T47D (cell line): ENCODE measurements around the gene ABI3BP.
A peak's percentile ranks its signal among the peaks of the same experiment; 100 is the strongest.

ENCODE experiments used
- DNase-seq, 2 experiments: peaks; one replicate each; pipeline versions ENCODE4 v3.0.0 to v3.0.0-alpha.2; 2011 to 2012; ENCODE audit warnings: low read depth in 1 of 2, low spot score in 1 of 2
- JUND ChIP-seq: IDR thresholded peaks from 2 replicates; pipeline ENCODE4 v1.6.1; 2012; ENCODE audit warnings: low read depth
- in situ Hi-C: cut with HindIII; loops from 2 replicates; pipeline ENCODE4 v1.10.0; 2016; ENCODE audit warnings: low sequenced_read_pairs, low pct_unique_long_range_greater_than_20kb

Gene ABI3BP

GRCh38 chr3:100888881-100889280, 104.3 kb downstream of the ABI3BP start:
- no peak; the same call in 1 of the 2 replicates for TF ChIP-seq JUND
- in situ Hi-C loops: no loop called here
- peak in 1 of 2 experiments; percentile 35 for DNase-seq

DNA sequence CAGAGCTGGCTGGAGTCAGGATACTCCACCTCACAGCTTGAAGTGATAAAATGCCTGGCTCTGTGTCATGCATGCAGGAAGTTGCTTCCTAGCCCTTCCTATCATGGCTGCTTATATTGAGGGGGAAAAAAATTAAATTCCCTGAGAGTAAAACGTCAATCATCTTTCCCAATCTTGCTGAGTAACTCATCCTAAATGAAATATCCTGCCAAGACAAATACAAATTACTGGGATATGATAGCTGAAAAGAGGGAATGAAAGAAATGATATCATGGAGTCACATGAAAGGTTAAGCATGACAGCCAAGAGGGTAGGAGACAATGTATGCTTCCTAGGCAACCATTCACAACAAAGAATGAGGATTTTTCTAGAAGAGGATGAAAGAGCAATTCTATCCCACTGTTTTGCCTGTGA, 110.6 kb downstream of the ABI3BP start:
- no peak for TF ChIP-seq JUND
- DNase-seq: no peak
- in situ Hi-C loops: no loop called here

DNA sequence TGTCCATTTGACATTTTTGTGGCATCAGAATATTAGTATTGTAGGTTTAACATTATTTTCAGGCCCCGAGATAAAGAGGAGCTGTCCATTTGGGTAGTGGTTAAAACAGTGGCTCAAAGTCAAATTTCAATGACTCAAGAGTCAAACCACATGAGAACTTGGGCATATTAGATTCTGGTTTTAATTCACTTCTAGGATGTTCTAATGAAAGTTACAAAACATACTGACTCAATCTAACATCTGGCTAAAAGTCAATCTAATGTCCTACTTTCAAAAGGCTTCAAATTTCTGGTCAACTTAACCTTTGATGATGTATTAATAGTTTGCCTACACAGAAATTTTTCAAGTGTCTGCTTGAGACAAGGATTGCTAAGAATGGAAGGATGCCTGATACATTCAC, 112.4 kb downstream of the ABI3BP start:
- TF ChIP-seq JUND: no peak
- DNase-seq: no peak
- in situ Hi-C loops: no loop called here

DNA sequence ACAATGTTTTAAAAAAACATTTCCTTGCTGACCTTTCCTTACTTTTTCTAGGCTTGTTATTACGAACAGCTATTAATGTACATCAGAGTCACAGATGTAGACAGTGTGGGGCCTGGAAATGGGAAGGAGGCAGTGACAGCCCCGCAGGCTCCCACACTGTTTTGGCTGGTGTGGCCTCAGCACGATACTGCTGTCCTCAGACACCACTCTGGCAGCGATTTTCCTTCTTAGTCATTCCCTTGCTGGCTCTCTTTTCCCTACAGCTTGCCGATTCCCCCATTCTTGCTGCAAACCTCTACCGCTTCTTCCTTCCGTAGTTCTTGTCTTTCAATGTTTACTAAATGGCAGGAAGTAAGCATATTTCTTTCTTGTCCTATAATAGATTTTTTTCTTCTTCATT, 113.1 kb downstream of the ABI3BP start:
- DNase-seq: no peak
- in situ Hi-C loops: no loop called here
- TF ChIP-seq JUND: no peak

DNA sequence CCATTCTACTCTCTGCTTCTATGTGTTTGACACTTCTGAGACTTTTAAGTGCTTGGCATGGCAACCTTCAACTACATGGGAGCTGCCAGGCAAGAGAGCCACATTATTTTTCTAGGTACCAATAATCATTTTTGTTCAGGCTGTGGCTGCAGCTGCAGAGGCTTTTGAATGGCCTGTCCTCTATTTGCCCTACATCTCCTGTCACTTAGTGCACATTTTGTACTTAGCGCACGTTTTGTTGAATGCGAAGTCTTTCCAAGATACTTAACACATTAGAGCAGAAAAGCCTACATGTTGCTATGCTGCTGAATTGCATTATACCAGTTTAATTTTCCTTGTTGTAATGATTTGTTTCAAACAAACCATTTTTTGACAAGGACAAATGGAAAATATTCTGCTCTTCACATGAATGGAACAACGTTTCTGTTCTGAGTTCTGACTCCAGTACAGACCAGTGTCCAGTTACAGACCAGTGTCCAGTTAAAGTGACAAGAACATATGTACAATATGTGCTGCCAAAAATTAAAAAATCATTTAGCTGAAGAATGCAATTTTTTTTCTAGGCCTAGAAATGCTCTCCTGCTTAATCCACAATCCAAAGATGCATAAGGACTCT, 113.9 kb downstream of the ABI3BP start:
- no peak for DNase-seq
- in situ Hi-C loops: no loop called here
- no peak for TF ChIP-seq JUND

- TF ChIP-seq JUND: no peak
- DNase-seq: no peak
- in situ Hi-C loops: no loop called here
These were observed 115.9 kb downstream of the ABI3BP start for GRCh38 chr3:100877286-100877685.

DNA sequence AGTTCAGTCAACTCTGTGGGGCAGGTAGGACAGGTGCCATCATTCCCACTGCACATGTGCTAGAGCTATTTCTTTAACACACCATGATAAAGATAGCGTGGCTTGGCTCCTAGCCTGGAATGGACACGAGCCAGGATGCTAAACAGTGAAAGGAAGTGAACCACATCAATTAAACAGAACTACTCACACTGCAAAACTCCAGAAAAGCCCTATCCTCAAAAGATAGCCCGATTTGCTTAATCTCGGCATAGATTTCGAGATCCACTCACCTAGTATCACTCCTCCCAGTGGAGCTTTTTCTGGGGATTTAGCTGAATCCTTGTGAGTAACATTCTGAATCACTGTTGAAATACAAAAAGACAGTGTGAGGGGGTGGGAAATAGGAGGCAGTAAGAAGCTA, 118.0 kb downstream of the ABI3BP start:
- DNase-seq: peak in 1 of 2 experiments; percentile 83
- TF ChIP-seq JUND: no peak
- in situ Hi-C loops: no loop called here

GRCh38 chr3:100873611-100874010, 119.6 kb downstream of the ABI3BP start:
- TF ChIP-seq JUND: no peak
- DNase-seq: peak in 1 of 2 experiments; percentile 61
- in situ Hi-C loops: no loop called here

- in situ Hi-C loops: no loop called here
- DNase-seq: no peak
- TF ChIP-seq JUND: no peak
These were observed 121.9 kb downstream of the ABI3BP start for GRCh38 chr3:100871306-100871705.

- in situ Hi-C loops: no loop called here
- peak in 1 of 2 experiments; percentile 76 for DNase-seq
- TF ChIP-seq JUND: peak; percentile 70; the same call in 1 of the 2 replicates
These were observed 123.4 kb downstream of the ABI3BP start for GRCh38 chr3:100869787-100870186.

- no peak for TF ChIP-seq JUND
- in situ Hi-C loops: no loop called here
- no peak for DNase-seq
These were observed 124.3 kb downstream of the ABI3BP start for GRCh38 chr3:100868894-100869293.

GRCh38 chr3:100868096-100868495, 125.1 kb downstream of the ABI3BP start:
- TF ChIP-seq JUND: no peak
- in situ Hi-C loops: no loop called here
- no peak for DNase-seq

DNA sequence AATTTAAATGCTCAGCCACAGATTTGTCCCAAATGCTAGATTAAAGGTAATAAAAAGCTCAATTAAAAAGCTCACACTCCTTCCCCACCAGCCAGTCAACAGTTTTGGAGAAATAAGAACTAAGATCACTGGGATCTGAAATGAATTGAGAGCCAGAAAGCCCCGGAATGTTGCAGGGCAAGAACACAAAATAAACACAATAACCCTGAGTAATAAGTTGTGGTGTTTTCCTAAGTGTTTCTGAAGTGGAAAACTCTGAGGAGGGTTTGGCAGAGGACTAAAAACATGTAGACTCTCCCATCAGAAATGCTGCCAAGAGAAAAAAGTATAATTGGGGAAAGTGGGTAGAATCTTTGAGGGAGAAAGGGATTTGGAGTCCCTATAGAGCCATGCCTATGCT, 127.8 kb downstream of the ABI3BP start:
- TF ChIP-seq JUND: peak; percentile 51
- in situ Hi-C loops: no loop called here
- DNase-seq: peak; percentile 29 to 93

GRCh38 chr3:100864471-100865250, 128.6 kb downstream of the ABI3BP start:
- 0 out of 2 replicates have a peak, but pooled peaks have one; percentile 12 for TF ChIP-seq JUND
- DNase-seq: peak in 1 of 2 experiments; percentile 88
- in situ Hi-C loops: no loop called here
